HK-2 (cell line): ENCODE data around the gene SLC25A11.
A peak's percentile ranks its signal among the peaks of the same experiment; 100 is the strongest.

Experiments used
- DNase-seq: peaks from one replicate; pipeline ENCODE4 v3.0.0-alpha.2; 2018; ENCODE audit not compliant: unreplicated experiment

SLC25A11 gene

GRCh38 chr17:4939796-4940554 lies at the start of gene SLC25A11, which contains the start of gene RNF167:
Gene SLC25A11, minus strand, starts transcription at chr17:4940046. Its CDS starts 136 bp downstream, at chr17:4939910.
Gene RNF167, plus strand, starts transcription at chr17:4940268. Its CDS starts 642 bp downstream, at chr17:4940910.
- peak; percentile 93 for DNase-seq

GRCh38 chr17:4987767-4988567 lies 48.1 kb upstream of the SLC25A11 start:
- no peak for DNase-seq

GRCh38 chr17:4986951-4987766 lies 47.3 kb upstream of the SLC25A11 start, which contains the start of gene CAMTA2:
Gene CAMTA2, minus strand, starts transcription at chr17:4987675. Its CDS starts 1,453 bp downstream, at chr17:4986222.
- DNase-seq, result peak; percentile 67

- DNase-seq, result no peak
Observed at GRCh38 chr17:4986403-4986802, 46.6 kb upstream of the SLC25A11 start.

GRCh38 chr17:4982305-4982704 lies 42.5 kb upstream of the SLC25A11 start:
- no peak for DNase-seq

- no peak for DNase-seq
Observed at GRCh38 chr17:4980644-4981216, 40.9 kb upstream of the SLC25A11 start.

GRCh38 chr17:4978726-4979125 lies 38.9 kb upstream of the SLC25A11 start:
- DNase-seq, result no peak

- no peak for DNase-seq
Observed at GRCh38 chr17:4974115-4974670, 34.3 kb upstream of the SLC25A11 start.

- DNase-seq, result no peak
Observed at GRCh38 chr17:4973256-4974114, 33.6 kb upstream of the SLC25A11 start.

- no peak for DNase-seq
Observed at GRCh38 chr17:4972752-4973151, 32.9 kb upstream of the SLC25A11 start.

- DNase-seq, result no peak
Observed at GRCh38 chr17:4972322-4972721, 32.5 kb upstream of the SLC25A11 start.

GRCh38 chr17:4971826-4972225 lies 32.0 kb upstream of the SLC25A11 start:
- DNase-seq, result no peak

- no peak for DNase-seq
Observed at GRCh38 chr17:4970273-4970672, 30.4 kb upstream of the SLC25A11 start.

- DNase-seq, result peak; percentile 48
Observed at GRCh38 chr17:4969551-4970173, 29.8 kb upstream of the SLC25A11 start.

- DNase-seq, result peak; percentile 83
Observed at GRCh38 chr17:4969047-4969550, 29.3 kb upstream of the SLC25A11 start.

GRCh38 chr17:4968486-4969046 lies 28.7 kb upstream of the SLC25A11 start:
- DNase-seq, result peak; percentile 74

- DNase-seq, result peak; percentile 96
Observed at GRCh38 chr17:4967539-4968485, 28.0 kb upstream of the SLC25A11 start, which contains the start of gene SPAG7. Gene SPAG7, minus strand, starts transcription at chr17:4967817. Its CDS starts 13 bp downstream, at chr17:4967804.
